Sigmoid colon (tissue), 4 donors: ENCODE data around the gene CXCL8.

Experiments
- EP300 ChIP-seq, 4 donors: sonication (generic); formaldehyde crosslinking; IDR thresholded peaks; one replicate each; pipeline ENCODE4 v1.6.1; 2017; ENCODE audit warnings: antibody characterized with exemption in 4 of 4
- POLR2AphosphoS5 ChIP-seq, 4 donors: sonication (generic); formaldehyde crosslinking; IDR thresholded peaks; one replicate each; pipeline ENCODE4 v1.6.1; 2017; ENCODE audit warnings: antibody characterized with exemption in 4 of 4
- TF ChIP-seq, protein P1 (sequence below), 4 experiments: fragments of 450-650 bp in 3 of 4; fragments of 200-600 bp in 1 of 4; IDR thresholded peaks; one replicate each; pipeline ENCODE4 v1.5.1; 2016 to 2019; ENCODE audit warnings: antibody characterized with exemption in 4 of 4, mild to moderate bottlenecking in 3 of 4, moderate library complexity in 2 of 4

DNA sequence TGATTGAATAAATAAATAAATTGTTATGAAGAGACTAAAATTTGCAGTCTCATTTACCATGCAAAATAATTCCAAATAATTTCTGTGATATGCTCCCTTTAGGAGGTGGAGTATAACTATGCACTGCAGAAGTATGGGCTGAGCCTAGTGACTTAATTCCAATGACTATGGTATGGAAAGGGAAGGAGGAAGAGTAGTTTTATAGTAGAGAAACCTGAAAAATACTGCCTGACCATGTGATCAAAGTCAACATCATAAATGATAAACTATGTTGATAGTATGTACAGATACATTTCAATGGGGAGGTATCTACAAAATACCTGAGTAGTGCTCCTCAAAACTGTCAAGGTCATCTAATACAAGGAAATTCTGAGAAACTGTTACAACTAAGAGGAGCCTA is 14.6 kb downstream of the CXCL8 start:
- TF ChIP-seq, protein P1, sequence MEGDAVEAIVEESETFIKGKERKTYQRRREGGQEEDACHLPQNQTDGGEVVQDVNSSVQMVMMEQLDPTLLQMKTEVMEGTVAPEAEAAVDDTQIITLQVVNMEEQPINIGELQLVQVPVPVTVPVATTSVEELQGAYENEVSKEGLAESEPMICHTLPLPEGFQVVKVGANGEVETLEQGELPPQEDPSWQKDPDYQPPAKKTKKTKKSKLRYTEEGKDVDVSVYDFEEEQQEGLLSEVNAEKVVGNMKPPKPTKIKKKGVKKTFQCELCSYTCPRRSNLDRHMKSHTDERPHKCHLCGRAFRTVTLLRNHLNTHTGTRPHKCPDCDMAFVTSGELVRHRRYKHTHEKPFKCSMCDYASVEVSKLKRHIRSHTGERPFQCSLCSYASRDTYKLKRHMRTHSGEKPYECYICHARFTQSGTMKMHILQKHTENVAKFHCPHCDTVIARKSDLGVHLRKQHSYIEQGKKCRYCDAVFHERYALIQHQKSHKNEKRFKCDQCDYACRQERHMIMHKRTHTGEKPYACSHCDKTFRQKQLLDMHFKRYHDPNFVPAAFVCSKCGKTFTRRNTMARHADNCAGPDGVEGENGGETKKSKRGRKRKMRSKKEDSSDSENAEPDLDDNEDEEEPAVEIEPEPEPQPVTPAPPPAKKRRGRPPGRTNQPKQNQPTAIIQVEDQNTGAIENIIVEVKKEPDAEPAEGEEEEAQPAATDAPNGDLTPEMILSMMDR (IDR thresholded peaks at IDR 0.05) = no peak
- TF ChIP-seq EP300 (IDR thresholded peaks at IDR 0.05) (no peak), POLR2AphosphoS5 (IDR thresholded peaks at IDR 0.05) (no peak)
